Measurements from ENCODE around the gene ALDH1A2.

ALDH1A2 gene

GRCh38 chr15:57922776-57923175, 142.7 kb downstream of the ALDH1A2 start:
- DNase-seq (ENCODE audit: extremely low read depth, low read depth) = no peak
- TF ChIP-seq CTCF (IDR thresholded peaks at IDR 0.05; ENCODE audit: low read depth, low read length, missing control alignments) = no peak
- H3K4me3 ChIP-seq (replicated peaks; ENCODE audit: low read depth, low read length) = no peak overlapping the region

- no peak for DNase-seq (ENCODE audit: extremely low read depth, low read depth)
- H3K4me3 ChIP-seq (replicated peaks; ENCODE audit: low read depth, low read length) = no peak overlapping the region
- no peak for TF ChIP-seq CTCF (IDR thresholded peaks at IDR 0.05; ENCODE audit: low read depth, low read length, missing control alignments)
Observed at GRCh38 chr15:57921371-57921770, 144.1 kb downstream of the ALDH1A2 start.

- no peak for TF ChIP-seq CTCF (IDR thresholded peaks at IDR 0.05; ENCODE audit: low read depth, low read length, missing control alignments)
- H3K4me3 ChIP-seq (replicated peaks; ENCODE audit: low read depth, low read length) = no peak overlapping the region
- DNase-seq (ENCODE audit: extremely low read depth, low read depth) = no peak
Observed at GRCh38 chr15:57920911-57921310, 144.6 kb downstream of the ALDH1A2 start.

GRCh38 chr15:57919754-57920153, 145.8 kb downstream of the ALDH1A2 start:
- no peak overlapping the region for H3K4me3 ChIP-seq (replicated peaks; ENCODE audit: low read depth, low read length)
- no peak for DNase-seq (ENCODE audit: extremely low read depth, low read depth)
- no peak for TF ChIP-seq CTCF (IDR thresholded peaks at IDR 0.05; ENCODE audit: low read depth, low read length, missing control alignments)

GRCh38 chr15:57917998-57918397, 147.5 kb downstream of the ALDH1A2 start:
- no peak for DNase-seq (ENCODE audit: extremely low read depth, low read depth)
- no peak for TF ChIP-seq CTCF (IDR thresholded peaks at IDR 0.05; ENCODE audit: low read depth, low read length, missing control alignments)
- no peak overlapping the region for H3K4me3 ChIP-seq (replicated peaks; ENCODE audit: low read depth, low read length)

- H3K4me3 ChIP-seq (replicated peaks; ENCODE audit: low read depth, low read length) = no peak overlapping the region
- TF ChIP-seq CTCF (IDR thresholded peaks at IDR 0.05; ENCODE audit: low read depth, low read length, missing control alignments) = no peak
- DNase-seq (ENCODE audit: extremely low read depth, low read depth) = no peak
Observed at GRCh38 chr15:57916695-57917094, 148.8 kb downstream of the ALDH1A2 start.

GRCh38 chr15:57915827-57916531, 149.5 kb downstream of the ALDH1A2 start:
- no peak overlapping the region for H3K4me3 ChIP-seq (replicated peaks; ENCODE audit: low read depth, low read length)
- no peak for TF ChIP-seq CTCF (IDR thresholded peaks at IDR 0.05; ENCODE audit: low read depth, low read length, missing control alignments)
- no peak for DNase-seq (ENCODE audit: extremely low read depth, low read depth)
